ENCODE measurements around the gene PTPRCAP.
"Not testable (repeated sequence)": the region's sequence is repeated elsewhere in the genome, so short reads cannot be mapped to it uniquely, and the experiment has no call there.

The PTPRCAP gene

DNA sequence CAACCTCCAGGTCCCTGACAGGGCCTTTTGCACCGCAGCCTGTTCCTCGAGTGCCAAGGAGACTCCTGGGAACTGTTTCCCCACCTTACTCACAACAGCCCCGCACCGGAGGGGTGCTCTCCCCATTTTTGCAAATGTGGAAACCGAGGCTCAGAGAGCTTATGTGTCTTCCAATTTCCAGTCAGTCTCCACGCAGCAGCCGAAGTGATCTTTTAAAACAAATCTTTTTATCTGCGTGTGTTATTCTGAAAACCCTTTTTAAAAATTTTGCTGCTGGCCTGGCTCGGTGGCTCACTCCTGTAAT, 32.0 kb upstream of the PTPRCAP start:
- Mint-ChIP-seq H3K36me3 (peaks cover 13 to 17% of the 10 kb centered on the region in 2 donors), H3K27me3 (no peaks in the 10 kb centered on the region), H3K4me1 (peaks cover 42 to 63% of the 10 kb centered on the region in 2 donors), H3K4me3 (peak overlapping the region; percentile 92 to 93), H3K27ac (peak overlapping the region; percentile 97), H3K9me3 (no peaks in the 10 kb centered on the region)
- ATAC-seq (replicated peaks), result no peak
- DNase-seq, result no peak

DNA sequence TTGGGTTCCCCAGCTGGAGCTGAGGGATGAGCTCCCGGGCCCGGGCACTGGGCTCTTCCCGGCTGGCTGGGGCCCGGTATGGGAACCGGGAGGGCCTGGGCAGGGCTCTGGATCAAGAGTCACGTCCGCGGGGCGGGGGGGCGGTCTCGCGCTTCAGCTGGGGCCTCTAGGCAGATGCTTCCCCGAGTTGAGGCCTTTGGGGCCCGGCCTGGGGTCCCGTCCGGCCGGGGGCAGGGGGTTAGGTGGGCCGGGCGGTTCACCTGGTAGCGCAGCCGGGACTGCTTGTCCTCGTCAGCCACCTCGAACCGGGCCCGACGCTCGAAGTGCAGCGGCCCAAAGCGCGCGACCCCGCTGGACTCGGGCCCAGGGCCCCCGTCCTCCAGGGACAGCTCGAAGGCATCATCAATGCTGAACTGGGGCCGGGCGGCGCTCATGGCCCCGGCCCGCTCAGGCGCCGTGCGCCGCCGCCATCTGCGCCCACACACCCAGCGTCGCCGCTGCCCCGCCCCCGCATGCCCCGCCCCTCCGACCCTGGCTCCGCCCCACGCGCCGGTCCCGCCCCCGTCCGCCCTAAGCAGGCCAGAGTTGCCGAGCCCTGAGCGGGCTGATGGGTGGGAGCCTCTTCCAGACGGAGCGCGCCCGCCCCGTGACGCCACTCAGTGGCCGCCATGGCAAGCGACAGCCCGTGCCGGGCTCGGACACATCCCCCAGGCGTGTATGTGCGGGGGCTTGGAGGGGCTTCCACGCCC, 31.5 kb upstream of the PTPRCAP start, which contains the start of gene TMEM134:
TMEM134 (minus strand) TSS at position 493 of the 749 bp plus-strand sequence; CDS start at position 434, 59 bp downstream.
- Mint-ChIP-seq H3K4me1 (peaks cover 44 to 68% of the 10 kb centered on the region in 2 donors), H3K4me3 (peak within 1 kb of the TSS; percentile 92 to 93), H3K27me3 (no peaks in the 10 kb centered on the region), H3K27ac (peak within 1 kb of the TSS; percentile 97), H3K36me3 (peaks cover 13 to 17% of the 10 kb centered on the region in 2 donors), H3K9me3 (no peaks in the 10 kb centered on the region)
- ATAC-seq (replicated peaks) (peak; percentile 75 to 81), DNase-seq (peak; percentile 89)

DNA sequence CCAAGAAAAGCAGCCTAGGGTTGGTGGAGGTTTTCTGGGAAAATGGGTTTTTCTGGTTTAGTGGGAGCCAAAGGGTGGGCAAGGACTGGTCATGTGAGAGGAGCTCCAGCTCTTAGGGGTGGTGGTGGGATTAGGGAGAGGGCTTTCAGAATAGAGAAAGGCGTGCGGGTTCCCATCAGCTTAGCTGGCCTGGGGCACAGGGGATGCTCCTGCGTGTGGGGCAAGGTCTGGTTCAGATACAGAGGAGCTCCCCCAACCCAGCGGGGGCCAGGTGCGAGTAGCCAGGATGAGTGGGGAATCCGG, 30.9 kb upstream of the PTPRCAP start:
- H3K9me3 Mint-ChIP-seq, result no peaks in the 10 kb centered on the region
- peaks cover 13 to 21% of the 10 kb centered on the region in 2 donors for H3K36me3 Mint-ChIP-seq
- H3K4me3 Mint-ChIP-seq, result peak overlapping the region; percentile 92 to 93
- DNase-seq, result no peak
- peak in 1 of 2 donors; percentile 9 for ATAC-seq (replicated peaks)
- H3K27ac Mint-ChIP-seq, result peak overlapping the region; percentile 96
- H3K4me1 Mint-ChIP-seq, result peaks cover 44 to 73% of the 10 kb centered on the region in 2 donors
- no peaks in the 10 kb centered on the region for H3K27me3 Mint-ChIP-seq

DNA sequence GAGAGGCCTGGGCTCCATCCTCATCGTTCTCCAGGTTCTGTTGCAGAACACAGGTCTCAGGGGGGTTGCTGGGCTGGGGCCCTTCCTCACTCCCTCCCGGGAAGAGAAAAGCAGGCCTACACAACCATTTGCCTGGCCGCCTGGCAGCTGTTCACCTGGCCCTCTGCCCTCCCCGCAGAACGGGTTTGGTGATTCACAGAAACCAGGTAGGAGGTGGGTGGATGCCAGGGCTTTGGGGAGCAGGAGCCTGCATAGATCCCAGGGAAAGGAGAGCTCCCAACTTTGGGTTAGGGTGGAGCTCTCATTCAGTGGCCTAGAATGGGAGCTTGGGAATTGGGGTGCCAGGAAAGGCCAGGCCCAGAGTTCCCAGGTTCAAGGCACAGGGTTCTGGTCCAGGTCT, 30.6 kb upstream of the PTPRCAP start:
- Mint-ChIP-seq H3K36me3 (peaks cover 13 to 21% of the 10 kb centered on the region in 2 donors), H3K27ac (peak overlapping the region; percentile 96), H3K9me3 (no peaks in the 10 kb centered on the region), H3K4me1 (peaks cover 44 to 76% of the 10 kb centered on the region in 2 donors), H3K27me3 (no peaks in the 10 kb centered on the region), H3K4me3 (peak overlapping the region; percentile 92 to 93)
- ATAC-seq (replicated peaks) (no peak), DNase-seq (no peak)

DNA sequence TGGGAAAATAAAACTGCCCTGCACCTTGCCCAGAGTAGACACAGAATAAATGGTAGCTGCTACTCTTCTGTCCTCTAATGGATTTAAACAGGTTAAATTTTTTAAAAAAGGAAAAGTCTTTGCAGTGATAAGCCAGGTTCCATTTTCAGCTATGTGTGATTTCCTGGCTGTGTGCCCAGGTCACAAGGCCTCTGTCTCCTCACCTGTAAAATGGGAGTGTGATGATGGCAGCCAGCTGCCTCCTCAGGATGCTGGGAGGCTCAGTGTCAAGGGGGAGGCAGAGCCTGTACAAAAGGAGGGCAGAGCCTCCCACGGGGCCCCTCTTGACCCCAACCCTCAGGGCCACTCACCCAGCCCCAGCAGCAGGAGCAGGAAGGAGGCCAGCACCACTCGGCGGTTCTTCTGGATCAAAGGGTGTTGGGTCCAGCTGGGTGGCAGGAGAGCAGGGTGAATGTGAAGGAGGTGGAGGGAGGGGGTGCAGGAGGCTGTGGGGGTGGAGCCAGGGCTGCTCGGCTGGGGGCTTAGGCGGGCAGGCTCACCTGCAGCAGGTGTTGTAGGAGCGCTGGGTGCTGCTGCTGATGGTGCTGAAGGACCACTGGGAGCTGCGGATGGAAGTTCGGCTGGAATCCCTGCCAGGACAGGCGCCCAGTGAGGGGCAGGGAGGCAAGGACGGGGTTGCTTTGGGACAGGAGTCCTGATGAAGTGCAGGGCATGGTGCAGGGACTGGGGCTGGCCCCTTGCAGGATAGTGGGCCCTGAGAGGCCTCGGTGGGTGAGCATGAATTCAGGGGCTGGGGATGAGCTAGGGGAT, 29.7 kb upstream of the PTPRCAP start:
- Mint-ChIP-seq H3K9me3 (no peaks in the 10 kb centered on the region), H3K27ac (peak overlapping the region; percentile 96), H3K27me3 (no peaks in the 10 kb centered on the region), H3K4me1 (peaks cover 48 to 80% of the 10 kb centered on the region in 2 donors), H3K4me3 (peak overlapping the region; percentile 92 to 93), H3K36me3 (peaks cover 13 to 21% of the 10 kb centered on the region in 2 donors)
- no peak for ATAC-seq (replicated peaks)
- no peak for DNase-seq

DNA sequence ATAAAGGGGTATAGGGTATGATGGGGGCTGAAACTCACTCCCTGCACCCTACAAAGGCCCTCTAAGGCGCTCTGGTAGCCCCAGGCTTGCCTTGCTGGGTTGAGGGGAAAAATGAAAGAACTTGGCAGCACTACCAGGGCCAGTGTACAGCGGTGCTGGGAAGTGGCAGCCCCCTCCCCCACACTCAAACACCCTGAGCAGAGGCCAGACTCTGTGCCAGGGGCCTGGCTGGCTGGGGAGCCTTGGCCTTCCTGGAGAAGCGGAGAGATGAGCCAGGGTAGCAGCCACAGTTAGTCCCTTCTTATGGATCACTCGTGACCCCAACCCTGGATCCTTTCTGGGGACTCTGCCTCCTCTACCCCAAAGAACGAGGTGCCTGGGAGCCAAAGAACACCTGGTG, 28.9 kb upstream of the PTPRCAP start:
- Mint-ChIP-seq H3K27me3 (no peaks in the 10 kb centered on the region), H3K9me3 (no peaks in the 10 kb centered on the region), H3K4me3 (peak overlapping the region in 1 of 2 donors; percentile 25), H3K36me3 (peaks cover 13 to 21% of the 10 kb centered on the region in 2 donors), H3K27ac (peak overlapping the region; percentile 37), H3K4me1 (peaks cover 40 to 73% of the 10 kb centered on the region in 2 donors)
- DNase-seq, result no peak
- no peak for ATAC-seq (replicated peaks)

DNA sequence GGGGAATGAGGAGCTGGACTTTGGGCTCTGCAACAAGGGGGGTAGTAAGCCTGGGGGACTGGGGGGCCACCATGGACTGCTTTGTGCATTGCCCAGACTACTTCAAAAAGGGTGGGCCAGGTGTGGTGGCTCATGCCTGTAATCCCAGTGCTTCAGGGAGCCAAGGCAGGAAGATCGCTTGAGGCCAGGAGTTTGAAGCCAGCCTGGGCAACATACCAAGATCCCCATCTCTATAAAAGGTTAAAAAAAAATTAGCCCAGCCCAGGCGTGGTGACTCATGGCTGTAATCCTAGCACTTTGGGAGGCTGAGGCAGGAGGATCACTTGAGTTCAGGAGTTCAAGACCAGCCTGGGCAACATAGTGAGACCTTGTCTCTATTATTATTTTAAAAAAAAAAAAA, 28.0 kb upstream of the PTPRCAP start:
- Mint-ChIP-seq H3K4me1 (peaks cover 37 to 72% of the 10 kb centered on the region in 2 donors), H3K4me3 (peak overlapping the region; percentile 94 to 99), H3K27ac (peak overlapping the region; percentile 98), H3K36me3 (peaks cover 12 to 21% of the 10 kb centered on the region in 2 donors)
- not testable (repeated sequence) for DNase-seq; ATAC-seq (replicated peaks); H3K9me3 Mint-ChIP-seq; H3K27me3 Mint-ChIP-seq

DNA sequence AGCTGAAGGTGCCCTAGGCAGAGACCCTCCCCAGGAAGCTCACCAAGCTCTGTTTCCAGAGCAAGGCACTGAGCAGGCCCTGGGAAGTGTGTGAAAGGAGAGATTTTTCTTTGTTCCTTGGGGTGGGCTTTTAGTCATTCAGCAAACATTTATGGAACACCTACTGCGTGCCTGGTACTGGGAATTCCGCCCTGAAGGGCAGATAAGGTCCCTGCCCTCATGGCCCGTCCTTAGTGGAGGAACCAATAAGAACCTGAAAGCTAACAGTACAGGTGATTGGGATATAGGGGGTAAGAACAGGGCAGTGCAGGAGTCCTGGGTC, 27.7 kb upstream of the PTPRCAP start:
- no peaks in the 10 kb centered on the region for H3K27me3 Mint-ChIP-seq
- ATAC-seq (replicated peaks) (no peak), DNase-seq (no peak)
- peak overlapping the region; percentile 98 for H3K27ac Mint-ChIP-seq
- H3K4me3 Mint-ChIP-seq, result peak overlapping the region; percentile 94 to 99
- no peaks in the 10 kb centered on the region for H3K9me3 Mint-ChIP-seq
- peaks cover 12 to 21% of the 10 kb centered on the region in 2 donors for H3K36me3 Mint-ChIP-seq
- peaks cover 37 to 72% of the 10 kb centered on the region in 2 donors for H3K4me1 Mint-ChIP-seq

DNA sequence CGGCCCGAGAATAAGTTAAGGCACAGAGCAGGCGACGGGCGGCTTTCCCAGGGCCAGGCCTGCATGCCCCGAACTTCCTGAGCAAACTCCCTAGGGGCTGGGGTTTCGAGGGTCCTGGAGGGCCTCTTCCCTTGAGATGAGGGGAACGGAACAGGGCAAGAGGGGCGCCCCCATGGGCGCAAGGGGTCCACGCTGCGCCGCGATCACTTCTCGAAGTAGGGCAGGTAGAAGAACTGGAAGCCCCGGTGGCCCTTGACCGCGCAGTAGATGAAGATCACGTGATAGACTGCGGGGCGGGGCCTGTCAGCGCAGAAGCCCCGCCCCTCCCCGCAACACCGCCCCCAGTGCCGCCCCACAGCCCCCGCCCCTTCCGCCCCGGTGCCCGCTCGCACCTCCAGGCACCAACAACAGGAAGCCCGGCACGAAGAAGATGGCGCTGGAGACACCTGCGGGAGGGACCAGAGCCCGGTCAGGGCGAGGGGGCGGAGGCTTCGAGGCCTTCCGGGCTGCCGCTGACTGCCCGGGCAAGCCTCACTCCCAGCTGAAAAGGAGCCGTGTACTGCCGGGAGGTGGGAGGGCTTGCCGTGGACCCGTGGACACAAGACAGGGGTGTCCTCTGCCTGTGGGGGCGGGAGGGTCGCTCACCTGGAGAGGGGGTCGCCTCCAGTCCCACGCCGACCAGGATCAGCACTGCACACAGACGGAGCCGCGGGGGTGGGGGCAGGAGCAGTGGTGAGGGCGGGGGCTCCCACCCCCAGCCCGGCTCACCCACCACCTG, 27.1 kb upstream of the PTPRCAP start:
- no peaks in the 10 kb centered on the region for H3K27me3 Mint-ChIP-seq
- ATAC-seq (replicated peaks) (peak; percentile 76), DNase-seq (peak; percentile 90)
- H3K36me3 Mint-ChIP-seq, result peaks cover 12 to 21% of the 10 kb centered on the region in 2 donors
- H3K4me1 Mint-ChIP-seq, result peaks cover 41 to 73% of the 10 kb centered on the region in 2 donors
- H3K9me3 Mint-ChIP-seq, result no peaks in the 10 kb centered on the region
- H3K4me3 Mint-ChIP-seq, result peak overlapping the region; percentile 94 to 99
- H3K27ac Mint-ChIP-seq, result peak overlapping the region; percentile 98

DNA sequence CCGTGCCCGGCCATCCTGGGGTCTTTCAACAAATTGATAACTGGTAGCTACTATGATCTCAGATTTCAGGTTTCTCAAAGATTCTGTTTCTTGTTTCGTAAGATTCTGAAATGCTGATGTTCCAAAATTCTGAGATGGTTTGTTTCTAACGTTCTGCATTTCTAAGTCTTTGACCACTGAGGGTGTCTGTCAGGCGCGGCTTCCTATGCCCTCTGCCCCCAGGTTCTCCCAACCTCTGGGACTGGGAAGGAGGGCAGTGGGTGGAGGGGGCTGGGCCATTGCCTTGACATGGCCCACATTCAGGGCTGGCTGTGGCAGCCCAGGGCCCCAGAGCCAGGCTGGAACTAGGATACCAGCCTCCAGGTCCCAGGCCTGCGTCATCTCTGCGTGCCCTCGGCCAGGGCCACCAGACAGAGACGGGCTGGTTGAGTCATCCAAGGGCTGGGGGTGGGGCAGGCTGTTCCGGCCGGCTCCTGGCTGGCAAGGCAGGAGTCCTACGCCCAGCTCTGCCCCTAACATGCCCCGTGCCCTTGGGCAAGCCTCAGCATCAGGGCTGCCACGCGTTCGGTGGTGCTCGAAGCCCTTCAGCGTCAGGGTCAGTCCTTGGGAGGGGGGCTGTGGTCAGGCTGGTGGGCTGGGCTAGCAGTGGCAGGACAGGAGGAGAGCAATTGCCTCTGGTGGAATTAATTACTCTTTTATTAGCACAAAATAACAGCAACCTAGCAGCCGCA, 26.4 kb upstream of the PTPRCAP start:
- H3K4me1 Mint-ChIP-seq, result peaks cover 46 to 80% of the 10 kb centered on the region in 2 donors
- peak overlapping the region; percentile 94 to 99 for H3K4me3 Mint-ChIP-seq
- H3K27ac Mint-ChIP-seq, result peak overlapping the region; percentile 98
- H3K9me3 Mint-ChIP-seq, result no peaks in the 10 kb centered on the region
- H3K27me3 Mint-ChIP-seq, result no peaks in the 10 kb centered on the region
- H3K36me3 Mint-ChIP-seq, result peaks cover 12 to 21% of the 10 kb centered on the region in 2 donors
- ATAC-seq (replicated peaks) (no peak), DNase-seq (no peak)

DNA sequence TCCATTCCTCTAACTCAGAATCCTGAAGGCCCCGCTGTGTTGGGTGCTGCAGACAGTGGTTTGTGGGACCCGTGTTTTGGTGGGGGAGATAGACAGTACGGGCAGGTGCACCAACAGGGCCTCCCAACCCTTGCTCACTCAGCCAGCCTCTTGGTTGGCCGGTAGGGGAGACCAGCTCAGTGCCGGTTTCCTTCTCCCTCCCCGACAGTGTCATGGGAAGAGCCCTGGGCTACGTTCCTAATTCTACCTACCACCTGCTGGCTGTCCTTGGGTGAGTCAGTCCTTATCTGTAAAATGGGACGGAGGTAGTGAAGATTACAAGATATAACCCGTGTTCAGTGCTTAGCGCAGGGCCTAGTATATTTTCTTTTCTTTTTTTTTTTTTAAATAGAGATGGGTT, 25.7 kb upstream of the PTPRCAP start:
- Mint-ChIP-seq H3K27me3 (no peaks in the 10 kb centered on the region), H3K4me1 (peaks cover 43 to 82% of the 10 kb centered on the region in 2 donors), H3K27ac (peak overlapping the region; percentile 47), H3K4me3 (no peak overlapping the region), H3K36me3 (peaks cover 9 to 21% of the 10 kb centered on the region in 2 donors), H3K9me3 (no peaks in the 10 kb centered on the region)
- DNase-seq (no peak), ATAC-seq (replicated peaks) (no peak)

DNA sequence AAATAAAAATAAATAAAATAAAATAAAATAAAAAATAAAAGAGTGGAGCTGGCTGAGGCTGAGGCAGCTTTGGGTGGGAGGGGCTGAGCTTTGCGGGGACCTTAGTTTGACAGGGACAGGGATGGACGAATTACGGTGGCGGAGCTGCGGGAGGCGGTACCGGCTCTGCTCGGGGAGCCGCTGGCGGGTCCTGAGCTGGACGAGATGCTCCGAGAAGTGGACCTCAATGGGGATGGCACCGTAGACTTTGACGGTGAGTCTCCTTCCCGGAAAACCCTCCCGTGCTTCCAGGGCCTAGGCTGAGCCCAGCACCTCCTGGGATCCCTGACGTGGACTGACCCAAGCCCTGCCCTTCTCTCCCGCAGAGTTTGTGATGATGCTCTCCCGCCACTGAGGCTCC, 20.8 kb upstream of the PTPRCAP start:
- H3K27ac Mint-ChIP-seq, result peak overlapping the region; percentile 96
- no peaks in the 10 kb centered on the region for H3K27me3 Mint-ChIP-seq
- H3K4me1 Mint-ChIP-seq, result peaks cover 35 to 75% of the 10 kb centered on the region in 2 donors
- no peak overlapping the region for H3K4me3 Mint-ChIP-seq
- ATAC-seq (replicated peaks) (no peak), DNase-seq (no peak)
- no peaks in the 10 kb centered on the region for H3K36me3 Mint-ChIP-seq
- no peaks in the 10 kb centered on the region for H3K9me3 Mint-ChIP-seq

DNA sequence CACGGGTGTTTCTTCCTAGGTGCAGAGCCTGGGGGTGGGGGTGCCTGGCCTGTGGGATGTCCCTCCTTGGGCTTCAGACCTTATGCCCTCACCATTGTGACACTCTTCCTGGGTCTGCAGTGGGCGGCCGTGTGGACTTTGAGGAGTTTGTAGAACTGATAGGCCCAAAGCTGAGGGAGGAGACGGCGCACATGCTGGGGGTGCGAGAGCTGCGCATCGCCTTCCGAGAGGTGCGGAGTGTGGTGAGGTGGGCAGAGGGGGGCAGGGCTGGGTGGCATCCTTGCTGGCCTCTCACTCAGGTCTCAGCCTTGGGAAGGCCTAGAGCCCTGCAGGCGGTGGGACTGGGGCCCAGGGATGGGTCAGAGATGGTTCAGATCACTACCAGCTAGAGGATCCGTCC, 20.0 kb upstream of the PTPRCAP start:
- Mint-ChIP-seq H3K36me3 (no peaks in the 10 kb centered on the region), H3K4me3 (no peak overlapping the region)

More for the DNA sequence above, 20.0 kb upstream of the PTPRCAP start:
- Mint-ChIP-seq H3K9me3 (no peaks in the 10 kb centered on the region), H3K27me3 (no peaks in the 10 kb centered on the region), H3K4me1 (peaks cover 30 to 73% of the 10 kb centered on the region in 2 donors), H3K27ac (peak overlapping the region; percentile 60)
- ATAC-seq (replicated peaks), result no peak
- DNase-seq, result no peak

Data from stimulated activated naive B cell treated with anti-CD40 and anti-IgM and Interleukin-4, amounts not matched to agents 10 μg/mL and 1 μg/mL and 100 μg/mL, for 72 hours (primary cell).